HCT116 (cell line): ENCODE measurements around the gene RAB34.

Source experiments
- EZH2phosphoT487 ChIP-seq: fragments of 200-600 bp; IDR thresholded peaks from 2 replicates; pipeline ENCODE4 v1.6.1; 2018; ENCODE audit warnings: antibody characterized with exemption, borderline replicate concordance
- JUND ChIP-seq: IDR thresholded peaks from 2 replicates; pipeline ENCODE4 v1.6.1; 2012
- TCF7L2 ChIP-seq: IDR thresholded peaks from 2 replicates; pipeline ENCODE4 v1.7.0; 2011; ENCODE audit warnings: borderline replicate concordance, inconsistent platforms; ENCODE audit not compliant: insufficient read depth, insufficient read length; ENCODE audit errors: extremely low read depth
- TF ChIP-seq, protein P1 (sequence below): IDR thresholded peaks from 2 replicates; pipeline ENCODE4 v1.6.1; 2011; ENCODE audit warnings: mild to moderate bottlenecking, low read length, moderate library complexity; ENCODE audit not compliant: insufficient replicate concordance; ENCODE audit errors: extremely low read depth

DNA sequence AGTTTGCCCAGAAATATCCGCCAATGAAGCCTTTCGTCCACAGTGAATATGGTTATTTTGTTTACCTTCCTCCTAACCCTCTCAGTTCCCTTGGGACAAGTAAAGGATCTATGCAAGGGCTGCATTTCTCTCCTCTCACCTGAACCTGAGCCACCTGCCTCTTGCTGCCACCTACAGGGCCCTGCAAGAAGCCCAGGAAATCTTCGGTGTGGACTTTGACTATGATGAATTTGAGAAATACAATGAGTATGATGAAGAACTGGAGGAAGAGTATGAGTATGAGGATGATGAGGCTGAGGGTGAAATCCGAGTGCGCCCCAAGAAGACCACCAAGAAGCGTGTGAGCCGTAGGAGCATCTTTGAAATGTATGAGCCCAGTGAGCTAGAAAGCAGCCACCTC lies 41.7 kb downstream of the RAB34 start:
- TF ChIP-seq EZH2phosphoT487 = no peak
- no peak for TF ChIP-seq JUND
- TF ChIP-seq TCF7L2 = no peak
- TF ChIP-seq, protein P1, sequence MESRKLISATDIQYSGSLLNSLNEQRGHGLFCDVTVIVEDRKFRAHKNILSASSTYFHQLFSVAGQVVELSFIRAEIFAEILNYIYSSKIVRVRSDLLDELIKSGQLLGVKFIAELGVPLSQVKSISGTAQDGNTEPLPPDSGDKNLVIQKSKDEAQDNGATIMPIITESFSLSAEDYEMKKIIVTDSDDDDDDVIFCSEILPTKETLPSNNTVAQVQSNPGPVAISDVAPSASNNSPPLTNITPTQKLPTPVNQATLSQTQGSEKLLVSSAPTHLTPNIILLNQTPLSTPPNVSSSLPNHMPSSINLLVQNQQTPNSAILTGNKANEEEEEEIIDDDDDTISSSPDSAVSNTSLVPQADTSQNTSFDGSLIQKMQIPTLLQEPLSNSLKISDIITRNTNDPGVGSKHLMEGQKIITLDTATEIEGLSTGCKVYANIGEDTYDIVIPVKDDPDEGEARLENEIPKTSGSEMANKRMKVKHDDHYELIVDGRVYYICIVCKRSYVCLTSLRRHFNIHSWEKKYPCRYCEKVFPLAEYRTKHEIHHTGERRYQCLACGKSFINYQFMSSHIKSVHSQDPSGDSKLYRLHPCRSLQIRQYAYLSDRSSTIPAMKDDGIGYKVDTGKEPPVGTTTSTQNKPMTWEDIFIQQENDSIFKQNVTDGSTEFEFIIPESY = no peak
